RCC 7860 (cell line): ENCODE data around the gene MC1R.

Experiments used
- DNase-seq: peaks from one replicate; pipeline ENCODE4 v3.0.0-alpha.2; 2015; ENCODE audit warnings: low spot score
- FAIRE-seq: peaks from 2 replicates; lab custom pipeline; 2012; peaks lifted over from hg19 to GRCh38; lab: Jason Lieb, UNC

The MC1R gene

DNA sequence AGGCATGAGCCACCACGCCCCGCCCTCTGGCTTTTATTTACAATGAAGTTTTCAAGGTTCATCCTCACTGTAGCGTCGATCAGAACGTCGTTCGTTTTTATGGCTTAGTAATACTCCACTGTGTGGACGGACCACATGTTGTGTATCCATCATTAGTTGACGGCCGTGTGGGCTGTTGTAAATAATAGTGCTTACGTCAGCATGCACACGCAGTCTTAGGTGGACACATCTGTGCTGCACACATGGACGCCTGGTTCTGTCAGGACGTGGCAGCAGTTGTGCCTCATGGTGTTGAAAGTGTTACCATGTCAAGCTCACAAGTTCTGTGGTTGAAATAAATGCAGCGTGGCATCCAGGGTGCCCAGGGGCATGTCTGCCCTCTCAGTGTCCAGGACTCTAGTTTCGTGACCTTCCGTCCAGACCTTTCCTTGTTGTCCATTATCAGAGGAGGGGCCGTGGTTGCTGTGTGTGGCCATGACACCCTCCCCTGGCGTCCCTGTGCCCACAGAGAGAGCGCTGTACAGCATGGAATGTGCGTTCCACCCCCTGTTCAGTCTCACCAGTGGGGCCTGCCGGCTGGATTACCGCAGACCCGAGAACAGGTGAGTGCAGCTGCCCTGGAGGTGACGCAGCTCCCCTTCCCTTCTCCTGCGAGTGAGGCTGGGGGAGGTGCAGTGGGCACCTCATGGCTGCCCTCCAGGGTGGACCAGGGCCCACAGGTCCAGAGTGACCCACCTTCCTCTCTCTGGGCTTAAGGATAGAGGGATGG is 23.0 kb upstream of the MC1R start:
- FAIRE-seq, result no peak
- DNase-seq, result no peak

DNA sequence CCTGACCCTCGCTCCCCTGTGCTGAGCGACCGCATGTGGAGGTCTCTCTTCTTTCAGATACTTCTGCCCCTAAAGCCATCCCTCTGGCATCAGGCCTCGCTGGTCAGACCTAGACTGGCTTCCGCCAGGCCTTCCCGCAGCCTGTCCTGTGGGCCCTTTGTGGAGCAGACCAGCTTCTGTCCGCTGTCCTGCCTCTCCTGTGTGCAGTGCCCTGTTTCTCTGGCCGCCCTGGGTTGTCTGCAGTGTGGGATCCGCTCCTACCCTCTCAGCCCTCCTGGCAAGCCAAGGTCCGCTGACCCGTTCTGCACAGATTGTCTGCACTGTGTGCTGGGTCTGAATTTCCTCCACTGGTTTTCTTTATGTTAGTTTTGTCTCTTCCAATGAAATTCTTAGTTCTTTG is 21.5 kb upstream of the MC1R start:
- DNase-seq (no peak), FAIRE-seq (no peak)

DNA sequence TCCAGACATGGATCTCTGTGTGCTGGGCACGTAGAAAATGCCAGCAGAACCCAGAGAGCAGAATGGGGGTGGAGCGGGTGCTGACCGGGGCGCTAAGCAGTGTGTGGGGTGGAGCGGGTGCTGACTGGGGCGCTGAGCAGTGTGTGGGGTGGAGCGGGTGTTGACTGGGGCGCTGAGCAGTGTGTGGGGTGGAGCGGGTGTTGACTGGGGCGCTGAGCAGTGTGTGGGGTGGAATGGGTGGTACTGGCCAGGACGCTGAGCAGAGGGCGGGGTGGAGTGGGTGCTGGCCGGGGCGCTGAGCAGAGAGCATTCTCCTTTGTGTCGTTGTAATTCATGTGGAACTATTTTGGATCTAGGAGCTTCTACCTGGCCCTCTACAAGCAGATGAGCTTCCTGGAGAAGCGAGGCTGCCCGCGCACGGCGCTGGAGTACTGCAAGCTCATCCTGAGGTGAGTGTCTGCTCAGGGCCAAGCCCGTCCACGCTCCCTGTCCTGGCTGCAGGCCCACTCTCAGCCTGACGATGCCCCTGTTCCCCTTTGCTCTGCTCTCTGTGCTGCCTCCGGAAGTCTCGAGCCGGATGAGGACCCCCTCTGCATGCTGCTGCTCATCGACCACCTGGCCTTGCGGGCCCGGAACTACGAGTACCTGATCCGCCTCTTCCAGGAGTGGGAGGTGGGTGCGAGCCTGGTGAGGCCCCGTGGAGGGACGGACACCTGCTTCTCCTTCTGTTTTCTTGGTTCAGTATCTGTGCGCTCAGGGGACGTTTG is 20.3 kb upstream of the MC1R start:
- FAIRE-seq (no peak), DNase-seq (no peak)

DNA sequence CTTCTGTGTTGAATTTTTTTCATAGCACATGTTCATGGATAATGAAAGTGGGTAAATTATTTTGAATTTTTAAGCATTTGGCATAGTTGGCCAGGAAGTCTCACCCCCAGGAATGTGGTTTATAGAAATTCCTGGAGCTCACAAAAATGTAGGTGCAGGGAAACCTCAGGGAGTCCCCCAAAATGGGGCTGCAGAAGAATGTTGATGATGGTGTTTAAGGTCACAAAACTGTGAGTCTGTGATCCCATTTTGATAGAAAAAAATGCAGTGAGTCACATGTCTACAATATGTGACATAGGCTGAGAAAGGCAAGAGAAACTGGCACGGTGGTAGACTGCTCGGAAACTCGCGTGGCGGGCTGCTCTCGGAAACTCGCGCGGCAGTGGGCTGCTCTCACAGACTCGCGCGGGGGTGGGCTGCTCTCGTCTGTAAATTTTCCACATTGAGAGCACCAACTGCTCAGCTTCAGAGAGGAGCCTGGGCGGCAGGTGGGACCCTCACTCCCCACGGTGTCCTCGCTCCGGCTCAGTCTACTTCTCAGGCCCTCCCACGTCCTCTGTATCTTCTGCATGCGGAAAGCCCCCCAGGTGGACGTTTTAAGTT is 18.7 kb upstream of the MC1R start:
- FAIRE-seq (no peak), DNase-seq (no peak)

DNA sequence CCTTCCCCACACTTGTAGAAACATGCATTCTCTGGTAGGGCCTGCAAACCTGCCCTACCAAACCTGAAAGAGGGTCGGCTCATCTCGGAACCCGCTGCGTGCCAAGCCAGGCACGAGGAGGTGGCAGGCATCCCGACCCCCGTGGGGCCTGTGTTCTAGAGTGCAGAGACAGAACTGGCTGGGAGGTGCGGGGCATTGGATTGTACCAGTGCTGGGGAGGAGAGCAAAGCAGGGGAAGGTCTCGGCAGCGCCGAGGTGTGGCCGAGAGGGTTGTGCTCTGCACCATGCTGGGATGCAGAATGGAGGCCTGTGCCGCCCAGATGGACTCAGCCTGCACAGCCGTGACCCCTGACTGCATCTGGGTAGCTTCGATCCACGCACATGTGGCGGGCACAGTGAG is 17.8 kb upstream of the MC1R start:
- DNase-seq (no peak), FAIRE-seq (no peak)

DNA sequence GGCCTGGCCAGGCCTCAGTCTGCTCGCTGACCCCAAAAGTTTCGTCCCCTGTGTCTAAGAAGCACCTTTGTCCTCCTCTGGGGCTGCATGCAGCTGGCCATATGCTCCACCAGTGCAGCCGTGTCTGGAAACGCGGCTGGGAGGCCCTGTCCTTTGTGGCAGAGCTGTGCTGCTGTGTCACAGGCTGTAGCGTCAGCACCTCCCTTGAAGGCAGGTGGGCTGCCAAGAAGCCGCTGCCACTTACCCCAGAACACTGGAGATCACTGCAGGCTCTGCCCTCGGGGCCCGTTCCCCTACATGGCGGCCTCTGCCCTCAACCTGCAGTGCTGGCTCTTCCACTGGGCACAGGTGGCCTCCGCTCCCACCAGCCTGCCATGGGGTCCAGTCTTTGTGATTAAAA is 15.7 kb upstream of the MC1R start:
- DNase-seq, result no peak
- FAIRE-seq, result no peak

DNA sequence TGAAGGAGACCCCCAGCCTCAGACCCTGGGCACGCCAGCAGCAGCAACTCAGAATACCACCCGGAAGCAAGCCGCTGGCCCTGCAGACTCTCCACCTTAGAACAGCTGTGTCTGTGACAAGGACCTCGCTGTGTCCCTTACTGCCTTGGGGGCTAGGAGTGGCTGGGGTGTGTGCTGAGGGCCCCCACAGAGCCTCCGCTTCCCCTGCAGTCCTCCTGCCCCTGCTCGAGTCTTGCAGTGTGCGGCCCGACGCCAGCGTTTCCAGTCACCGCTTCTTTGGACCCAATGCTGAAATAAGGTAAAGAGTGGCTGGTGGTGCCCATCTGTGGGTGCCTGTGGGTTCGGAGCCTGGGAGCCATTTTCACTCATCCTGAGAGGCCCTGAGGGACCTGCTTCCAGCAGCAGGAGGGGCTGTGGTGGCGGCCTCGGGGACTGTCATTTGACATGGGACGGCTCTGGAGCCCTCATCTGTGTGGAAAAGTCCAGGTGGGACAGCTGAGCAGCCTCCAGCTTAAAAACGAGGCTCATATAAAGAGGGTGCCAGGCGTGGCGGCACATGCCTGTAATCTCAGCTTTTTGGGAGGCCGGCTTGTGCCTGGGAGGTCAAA is 14.7 kb upstream of the MC1R start:
- DNase-seq, result no peak
- no peak for FAIRE-seq

DNA sequence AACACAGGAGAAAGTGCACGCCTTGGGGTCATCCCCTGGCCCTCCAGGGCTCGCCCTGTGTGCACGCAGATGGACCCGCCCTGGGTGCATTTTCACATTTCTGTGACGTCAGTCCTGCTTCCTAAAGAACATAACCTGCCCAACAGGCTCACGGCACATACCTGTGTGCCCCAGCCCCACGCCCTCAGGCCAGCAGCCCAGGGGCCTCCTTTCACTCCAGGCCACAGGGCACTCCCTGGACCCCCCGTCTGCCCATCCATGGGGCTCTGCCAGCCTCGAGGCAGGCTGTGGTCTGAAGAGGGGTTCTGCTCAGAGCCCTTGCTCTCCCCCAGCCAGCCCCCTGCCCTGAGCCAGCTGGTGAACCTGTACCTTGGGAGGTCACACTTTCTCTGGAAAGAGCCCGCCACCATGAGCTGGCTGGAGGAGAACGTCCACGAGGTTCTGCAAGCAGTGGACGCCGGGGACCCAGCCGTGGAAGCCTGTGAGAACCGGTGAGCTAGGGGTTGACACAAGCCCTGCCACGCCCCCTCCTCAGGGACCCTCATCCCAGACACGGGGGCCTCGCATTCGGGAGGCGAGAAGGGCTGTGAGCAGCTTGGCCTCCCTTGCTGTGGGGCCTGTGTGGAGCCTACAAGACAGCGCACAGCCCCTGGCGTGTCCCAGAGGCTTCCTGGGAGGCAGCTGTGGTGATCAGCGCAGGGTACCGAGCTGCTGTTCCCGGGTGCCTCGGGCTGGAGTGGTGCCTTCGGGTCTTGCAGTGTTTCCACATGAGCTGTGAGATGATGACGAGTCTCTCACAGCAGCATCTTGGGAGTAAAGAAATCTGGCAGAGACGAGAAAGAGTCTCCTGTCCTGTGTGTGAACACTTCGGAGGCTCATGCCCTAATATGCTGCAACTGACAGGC is 13.8 kb upstream of the MC1R start:
- no peak for FAIRE-seq
- no peak for DNase-seq

DNA sequence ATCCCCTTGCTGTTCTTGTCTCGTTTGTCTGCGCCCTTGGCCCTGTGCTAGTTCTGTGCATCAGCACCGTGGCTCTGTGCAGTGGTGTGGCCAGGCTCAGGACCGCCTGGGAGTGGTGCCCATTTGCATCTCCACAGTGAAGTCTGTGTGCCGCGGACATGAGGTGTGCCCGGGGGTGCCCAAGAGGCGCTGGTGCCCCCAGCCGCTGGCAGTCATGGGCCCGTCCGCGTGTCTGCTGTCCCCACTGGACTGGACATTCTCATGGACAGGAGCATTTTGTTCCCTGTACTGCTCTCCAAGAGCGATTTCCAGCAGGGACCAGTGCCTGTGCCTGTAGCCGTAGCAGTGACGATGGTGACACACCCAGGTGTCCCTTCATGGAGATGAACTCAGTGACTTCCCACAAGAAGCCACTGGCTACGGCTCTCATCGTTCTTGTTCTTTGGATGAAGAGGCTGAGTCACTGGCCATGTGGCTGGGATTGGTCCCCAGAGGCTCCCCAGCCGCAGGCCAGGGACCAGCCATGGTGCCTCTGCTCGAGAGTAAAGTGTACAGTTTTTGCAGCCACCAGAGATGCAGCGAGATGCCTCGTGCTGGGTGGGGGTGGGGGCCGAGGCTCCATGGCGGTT is 13.0 kb upstream of the MC1R start:
- DNase-seq, result no peak
- FAIRE-seq, result no peak

DNA sequence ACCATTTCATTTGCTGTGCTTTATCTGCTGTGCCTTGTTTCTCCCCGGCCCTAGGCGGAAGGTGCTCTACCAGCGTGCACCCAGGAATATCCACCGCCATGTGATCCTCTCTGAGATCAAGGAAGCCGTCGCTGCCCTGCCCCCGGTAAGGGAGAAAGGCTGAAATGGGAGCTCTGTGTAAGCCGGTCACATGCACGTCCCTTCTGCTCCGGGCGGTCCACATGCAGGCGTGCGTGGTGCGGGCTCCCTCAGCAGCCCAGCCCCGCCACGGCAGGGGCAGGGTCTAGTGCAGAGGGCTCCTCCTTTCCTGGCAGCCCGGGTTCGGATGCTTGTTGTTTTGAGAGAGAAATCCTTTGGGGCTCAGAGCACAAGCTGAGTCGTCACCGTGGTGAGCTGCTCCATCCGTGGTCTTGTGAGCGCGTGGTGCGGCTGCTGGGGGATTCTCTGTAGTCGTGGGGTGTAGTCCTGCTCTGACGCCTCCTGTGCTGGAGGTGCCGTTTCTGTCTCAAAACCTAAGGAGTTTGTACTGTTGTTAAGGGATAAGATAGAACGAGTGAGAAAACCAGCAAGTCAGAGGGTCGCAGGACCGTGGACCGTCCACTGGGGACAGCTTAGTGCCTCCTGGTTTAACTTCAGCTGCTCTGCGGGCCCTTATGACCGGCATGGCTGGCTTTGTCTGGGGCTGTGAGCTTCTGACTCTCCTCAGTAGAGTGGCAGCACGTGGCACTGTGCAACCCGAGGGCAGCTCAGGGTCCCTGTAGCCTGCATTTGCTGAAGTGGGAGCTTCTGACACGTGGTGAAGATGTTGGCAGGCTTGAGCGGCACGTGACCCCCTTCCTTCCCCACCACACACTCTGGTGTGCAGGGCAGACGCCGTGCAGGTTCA is 12.3 kb upstream of the MC1R start:
- DNase-seq (no peak), FAIRE-seq (no peak)

DNA sequence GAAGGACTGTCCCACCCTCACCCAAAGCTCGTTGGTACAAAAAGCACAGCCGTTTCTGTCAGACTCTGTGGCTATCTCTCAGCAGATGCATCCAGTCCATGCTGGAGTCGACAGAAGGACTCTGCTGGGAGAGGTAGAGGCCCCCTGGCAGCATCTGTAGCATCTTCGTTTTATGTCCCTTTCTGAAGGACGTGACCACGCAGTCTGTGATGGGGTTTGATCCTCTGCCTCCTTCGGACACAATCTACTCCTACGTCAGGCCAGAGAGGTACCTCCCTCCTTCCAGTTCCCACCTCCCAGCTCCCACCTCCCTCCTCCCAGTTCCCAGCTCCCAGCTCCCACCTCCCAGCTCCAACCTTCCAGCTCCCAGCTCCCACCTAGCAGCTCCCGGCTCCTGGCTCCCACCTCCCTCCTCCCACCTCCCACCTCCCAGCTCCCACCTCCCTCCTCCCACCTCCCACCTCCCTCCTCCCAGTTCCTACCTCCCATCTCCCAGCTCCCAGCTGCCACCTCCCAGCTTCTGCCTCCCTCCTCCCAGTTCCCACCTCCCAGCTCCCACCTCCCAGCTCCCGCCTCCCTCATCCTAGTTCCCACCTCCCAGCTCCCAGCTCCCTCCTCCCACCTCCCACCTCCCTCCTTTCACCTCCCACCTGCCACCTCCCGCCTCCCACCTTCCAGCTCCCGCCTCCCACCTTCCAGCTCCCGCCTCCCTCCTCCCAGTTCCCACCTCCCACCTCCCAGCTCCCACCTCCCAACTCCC is 11.4 kb upstream of the MC1R start:
- DNase-seq (no peak), FAIRE-seq (no peak)

DNA sequence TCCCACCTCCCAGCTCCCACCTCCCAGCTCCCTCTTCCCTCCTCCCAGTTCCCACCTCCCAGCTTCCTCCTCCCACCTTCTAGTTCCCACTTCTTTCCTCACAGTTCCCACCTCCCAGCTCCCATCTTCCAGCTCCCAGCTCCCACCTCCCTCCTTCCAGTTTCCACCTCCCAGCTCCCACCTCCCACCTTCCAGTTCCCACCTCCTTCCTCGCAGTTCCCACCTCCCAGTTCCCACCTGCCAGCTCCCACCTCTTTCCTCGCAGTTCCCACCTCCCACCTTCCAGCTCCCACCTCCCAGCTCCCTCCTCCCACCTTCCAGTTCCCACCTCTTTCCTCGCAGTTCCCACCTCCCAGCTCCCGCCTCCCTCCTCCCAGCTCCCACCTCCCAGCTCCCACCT is 10.4 kb upstream of the MC1R start:
- DNase-seq, result no peak
- no peak for FAIRE-seq

DNA sequence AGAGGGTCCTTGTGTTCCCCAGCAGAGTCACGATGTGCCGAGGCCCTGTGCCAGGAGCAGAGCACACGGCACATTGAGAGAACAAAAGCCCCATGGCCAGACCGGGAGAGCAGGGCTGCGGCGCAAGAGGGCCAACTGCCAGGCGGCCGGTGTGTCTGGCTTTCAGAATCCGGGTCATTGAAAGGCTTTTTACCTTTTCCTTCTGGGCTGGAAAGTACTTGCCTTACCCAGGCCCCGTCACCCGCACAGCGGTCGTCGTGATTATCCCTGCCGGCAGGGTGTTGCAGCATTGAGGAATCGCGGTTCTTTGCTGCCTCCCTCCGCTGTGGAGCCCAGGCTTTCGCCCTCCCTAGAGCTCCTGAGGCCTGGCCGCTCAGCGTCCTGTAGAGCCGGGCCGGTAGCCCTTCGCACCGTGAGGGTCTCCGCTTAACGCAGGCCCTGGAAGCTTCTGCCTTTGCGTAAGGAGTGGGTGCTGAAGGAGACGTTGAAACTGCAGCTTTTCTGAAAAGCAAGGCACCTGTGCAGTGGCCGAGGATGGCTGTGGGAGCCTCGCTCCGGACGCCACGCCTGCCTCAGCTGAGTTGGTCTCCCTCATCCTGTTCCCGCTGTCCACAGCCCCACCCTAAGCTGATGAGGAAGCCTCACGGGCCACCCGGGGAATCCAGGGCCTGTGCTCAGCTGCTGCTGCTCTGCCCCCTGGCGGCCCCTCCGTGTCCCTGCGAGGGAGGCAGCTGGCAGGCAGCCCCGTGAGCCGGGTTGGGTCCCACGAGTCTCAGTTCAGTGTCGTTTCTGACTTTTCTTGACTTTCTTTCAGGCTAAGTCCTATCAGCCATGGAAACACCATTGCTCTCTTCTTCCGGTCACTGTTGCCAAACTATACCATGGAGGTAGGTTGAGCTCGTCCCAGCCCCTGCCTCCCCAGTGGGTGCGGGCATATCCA is 8.6 kb upstream of the MC1R start:
- peak; percentile 34 for DNase-seq
- FAIRE-seq, result no peak

DNA sequence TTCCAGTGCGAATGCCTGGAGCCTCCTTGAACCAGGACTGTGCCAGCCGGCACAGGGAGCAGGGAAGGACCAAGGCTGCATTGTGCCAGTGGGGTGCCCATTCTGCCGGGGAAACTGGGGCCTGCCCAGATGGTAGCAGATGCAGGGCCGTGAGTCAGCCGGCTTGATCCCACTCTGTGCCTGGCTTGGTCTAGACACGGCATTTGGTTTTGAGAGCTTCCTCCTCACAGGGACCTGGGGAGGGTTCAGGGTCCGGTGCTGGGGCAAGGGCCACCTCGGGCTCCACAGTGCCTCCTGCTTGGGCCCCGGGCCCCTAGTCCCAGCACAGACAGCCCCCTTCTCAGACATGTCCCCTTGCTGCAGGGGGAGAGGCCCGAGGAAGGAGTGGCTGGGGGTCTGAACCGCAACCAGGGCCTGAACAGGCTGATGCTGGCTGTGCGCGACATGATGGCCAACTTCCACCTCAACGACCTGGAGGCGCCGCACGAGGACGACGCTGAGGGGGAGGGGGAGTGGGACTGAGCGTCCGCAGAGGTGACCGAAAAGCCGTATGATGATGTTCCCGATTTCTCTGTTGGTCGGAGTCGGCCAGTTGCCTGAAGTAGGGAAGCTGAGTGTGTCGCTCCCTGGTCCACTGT is 7.8 kb upstream of the MC1R start:
- DNase-seq (no peak), FAIRE-seq (no peak)

DNA sequence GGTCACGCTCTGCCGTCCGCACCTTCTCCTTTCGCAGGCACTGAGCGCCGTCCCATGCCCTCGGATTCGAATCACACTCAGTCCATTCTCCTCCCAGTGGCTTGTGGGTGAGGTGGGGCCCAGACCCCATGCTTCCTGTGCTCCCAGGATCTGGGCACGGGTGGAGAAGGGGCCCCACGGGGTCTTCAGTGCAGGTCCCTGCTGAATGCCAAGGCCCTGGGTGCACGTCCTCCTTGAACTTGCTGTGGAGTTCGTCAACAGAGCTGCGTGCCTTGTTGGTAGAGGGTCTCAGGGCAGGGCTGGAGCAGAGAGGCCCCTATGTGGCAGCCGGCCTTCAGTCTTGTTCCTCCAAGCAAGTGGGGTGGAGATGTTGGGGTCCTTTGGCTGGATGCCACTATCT is 7.3 kb upstream of the MC1R start:
- FAIRE-seq, result no peak
- no peak for DNase-seq

DNA sequence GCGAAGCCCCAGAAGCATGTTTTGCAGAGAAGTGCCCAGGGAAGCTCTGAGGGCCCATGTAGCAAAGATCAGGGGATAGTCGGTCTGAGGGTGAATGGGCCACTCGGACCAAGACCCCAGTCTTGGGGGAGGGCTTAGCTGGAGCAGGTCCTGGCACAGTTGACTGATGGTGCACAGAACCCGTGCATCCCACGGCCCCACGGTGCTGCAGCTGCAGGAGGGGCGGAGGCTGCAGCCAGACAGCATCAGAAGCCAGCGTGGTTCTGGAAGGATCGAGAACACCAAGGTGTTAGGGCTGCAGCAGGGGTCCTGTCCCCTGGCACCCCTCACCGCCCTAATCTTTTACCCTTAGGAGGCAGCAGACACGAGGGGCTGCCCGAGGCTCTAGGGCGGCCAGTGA is 6.5 kb upstream of the MC1R start:
- FAIRE-seq (no peak), DNase-seq (no peak)

DNA sequence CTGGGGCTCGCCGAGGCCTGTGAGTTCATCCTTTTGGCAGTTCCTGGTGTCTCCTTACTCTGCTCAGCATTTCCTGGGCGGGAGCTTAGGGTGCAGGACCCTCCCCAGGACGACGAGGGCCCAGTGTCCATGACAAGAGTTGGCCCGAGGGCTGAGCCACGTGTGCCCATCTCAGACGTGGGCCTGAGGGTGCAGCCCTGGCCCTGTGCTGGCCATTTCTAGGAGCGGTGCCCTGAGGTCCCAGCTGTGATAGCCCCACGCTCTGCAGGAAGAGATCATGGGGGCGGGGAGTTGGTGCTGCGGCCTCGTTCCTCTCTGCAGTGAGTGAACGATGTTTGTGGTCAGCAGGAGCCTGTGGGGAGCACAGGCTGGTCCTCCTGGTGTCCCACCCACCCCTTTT is 6.0 kb upstream of the MC1R start:
- FAIRE-seq (no peak), DNase-seq (no peak)
